ENCODE data around the gene LRP5. TPM values are rescaled to one million over a fixed set of nuclear protein-coding genes. Genes with fewer than 3 reads are reported as not detected.
"Not testable (repeated sequence)": the region's sequence is repeated elsewhere in the genome, so short reads cannot be mapped to it uniquely, and the experiment has no call there.

Gene LRP5
- total RNA-seq, 4 donors from 2014 or later: 19.1 to 86.2 (median 43.9) TPM

- DNase-seq: no peak
- Histone ChIP-seq H3K36me3 (no peaks in the 10 kb centered on the region), H3K27me3 (no peaks in the 10 kb centered on the region), H3K4me1 (peaks cover 16 to 34% of the 10 kb centered on the region in 2 donors), H3K4me3 (no peak overlapping the region), H3K27ac (no peak overlapping the region), H3K9me3 (no peaks in the 10 kb centered on the region)
- intact Hi-C loops (cut with DNase I; ENCODE audit: low total_unique reads): no loop called here
- TF ChIP-seq CTCF (IDR thresholded peaks at IDR 0.05) (no peak), POLR2A (IDR thresholded peaks at IDR 0.05) (no peak)
Measured at GRCh38 chr11:68470304-68470811, 158.0 kb downstream of the LRP5 start.

GRCh38 chr11:68471360-68472340, 159.3 kb downstream of the LRP5 start:
- TF ChIP-seq CTCF (IDR thresholded peaks at IDR 0.05): no peak
- TF ChIP-seq POLR2A (IDR thresholded peaks at IDR 0.05): no peak
- no peaks in the 10 kb centered on the region for H3K36me3 ChIP-seq
- DNase-seq: no peak
- H3K4me1 ChIP-seq: peaks cover 16 to 31% of the 10 kb centered on the region in 2 donors
- no peaks in the 10 kb centered on the region for H3K9me3 ChIP-seq
- H3K27ac ChIP-seq: no peak overlapping the region
- intact Hi-C loops (cut with DNase I; ENCODE audit: low total_unique reads): no loop called here
- no peaks in the 10 kb centered on the region for H3K27me3 ChIP-seq
- no peak overlapping the region for H3K4me3 ChIP-seq

- Histone ChIP-seq H3K4me1 (peaks cover 16 to 31% of the 10 kb centered on the region in 2 donors), H3K27ac (no peak overlapping the region), H3K27me3 (no peaks in the 10 kb centered on the region), H3K36me3 (no peaks in the 10 kb centered on the region), H3K9me3 (no peaks in the 10 kb centered on the region), H3K4me3 (no peak overlapping the region)
- no peak for DNase-seq
- intact Hi-C loops (cut with DNase I; ENCODE audit: low total_unique reads): no loop called here
- TF ChIP-seq POLR2A (IDR thresholded peaks at IDR 0.05): no peak
- TF ChIP-seq CTCF (IDR thresholded peaks at IDR 0.05): no peak
Measured at GRCh38 chr11:68472778-68473177, 160.4 kb downstream of the LRP5 start.

GRCh38 chr11:68473693-68474092, 161.3 kb downstream of the LRP5 start:
- no peaks in the 10 kb centered on the region for H3K9me3 ChIP-seq
- no peaks in the 10 kb centered on the region for H3K36me3 ChIP-seq
- no peaks in the 10 kb centered on the region for H3K27me3 ChIP-seq
- DNase-seq: no peak
- no peak for TF ChIP-seq CTCF (IDR thresholded peaks at IDR 0.05)
- no peak for TF ChIP-seq POLR2A (IDR thresholded peaks at IDR 0.05)
- intact Hi-C loops (cut with DNase I; ENCODE audit: low total_unique reads): no loop called here
- no peak overlapping the region for H3K4me3 ChIP-seq
- H3K4me1 ChIP-seq: peaks cover 16 to 25% of the 10 kb centered on the region in 2 donors
- no peak overlapping the region for H3K27ac ChIP-seq

GRCh38 chr11:68475626-68476025, 163.2 kb downstream of the LRP5 start:
- H3K36me3 ChIP-seq; H3K27ac ChIP-seq; H3K27me3 ChIP-seq; H3K9me3 ChIP-seq; H3K4me1 ChIP-seq; DNase-seq; H3K4me3 ChIP-seq; intact Hi-C loops (cut with DNase I; ENCODE audit: low total_unique reads): not testable (repeated sequence)
